Caco-2 (cell line): ENCODE results near the gene YIF1B. TPM values are rescaled to one million over a fixed set of nuclear protein-coding genes. Genes with fewer than 3 reads are reported as not detected.
A peak's percentile ranks its signal among the peaks of the same experiment; 100 is the strongest.

ENCODE experiments used
- BruUV-seq: library from RNA; stranded (reverse); fragments of 400-500 nt; replicated peaks from 2 replicates; lab custom pipeline; 2021; lab: Mats Ljungman, UMichigan
- CTCF ChIA-PET: fragments of 300-600 bp; sonication (Branson Sonifier 250); formaldehyde crosslinking; loops from one replicate; lab custom pipeline; 2022; ENCODE audit warnings: antibody characterized with exemption; lab: Charles Lee
- POLR2A ChIA-PET: fragments of 300-600 bp; sonication (Branson Sonifier 250); formaldehyde crosslinking; loops from one replicate; lab custom pipeline; 2022; ENCODE audit warnings: antibody characterized with exemption; lab: Charles Lee
- DNase-seq, 2 experiments: peaks; one replicate each; pipeline versions ENCODE4 v3.0.0 to v3.0.0-alpha.2; 2020 to 2022
- H3K27me3 ChIP-seq: replicated peaks from 2 replicates; pipeline ENCODE4 v1.6.0; 2011; ENCODE audit warnings: low read length; ENCODE audit not compliant: control insufficient read depth, insufficient read depth
- H3K36me3 ChIP-seq: 2 replicates; pipeline ENCODE4 v1.5.1; 2011; ENCODE audit warnings: low read length; ENCODE audit not compliant: control insufficient read depth, insufficient read depth
- H3K4me1 ChIP-seq: fragments of 250-450 bp; sonication (Bioruptor Pico); 2 replicates; pipeline ENCODE4 v1.5.1; 2020; ENCODE audit warnings: mild to moderate bottlenecking
- H3K4me3 ChIP-seq: 2 replicates; pipeline ENCODE4 v1.5.1; 2011; ENCODE audit warnings: low read depth, mild to moderate bottlenecking, control low read depth, low read length
- H3K9me3 ChIP-seq: fragments of 250-450 bp; sonication (Bioruptor Pico); 2 replicates; pipeline ENCODE4 v1.5.1; 2020; ENCODE audit warnings: mild to moderate bottlenecking, moderate library complexity
- H3K27ac Mint-ChIP-seq: one replicate; pipeline ENCODE4 v1.8.0; 2022; ENCODE audit warnings: mixed read lengths; ENCODE audit not compliant: unreplicated experiment
- H3K27me3 Mint-ChIP-seq: one replicate; pipeline ENCODE4 v1.8.0; 2022; ENCODE audit warnings: mixed read lengths; ENCODE audit not compliant: insufficient read depth, unreplicated experiment
- H3K36me3 Mint-ChIP-seq: one replicate; pipeline ENCODE4 v1.8.0; 2022; ENCODE audit warnings: mild to moderate bottlenecking, mixed read lengths; ENCODE audit not compliant: insufficient read depth, unreplicated experiment
- H3K4me1 Mint-ChIP-seq: one replicate; pipeline ENCODE4 v1.8.0; 2022; ENCODE audit warnings: low read depth, mixed read lengths; ENCODE audit not compliant: unreplicated experiment
- H3K4me3 Mint-ChIP-seq: one replicate; pipeline ENCODE4 v1.8.0; 2022; ENCODE audit warnings: mild to moderate bottlenecking, moderate library complexity, mixed read lengths; ENCODE audit not compliant: unreplicated experiment
- H3K9me3 Mint-ChIP-seq: one replicate; pipeline ENCODE4 v1.8.0; 2022; ENCODE audit warnings: mixed read lengths; ENCODE audit not compliant: unreplicated experiment
- intact Hi-C: fragments of 100-400 bp; cut with micrococcal nuclease; formaldehyde crosslinking; loops from one replicate; pipeline ENCODE4 v1.10.0; 2022; ENCODE audit not compliant: unreplicated experiment
- total RNA-seq: library from RNA; stranded (reverse); gene quantifications from 2 replicates; pipeline ENCODE4 v1.2.3, GENCODE V29; 2022
- TF ChIP-seq, protein P1 (sequence below), 2 experiments: fragments of 200-600 bp in 1 of 2; IDR thresholded peaks; 1 replicate in 1 of 2; 2 replicates in 1 of 2; pipeline versions ENCODE4 v1.5.1 to v1.8.0; 2011 to 2022; ENCODE audit warnings: antibody characterized with exemption in 1 of 2, control low read depth in 1 of 2, inconsistent platforms in 1 of 2, low read depth in 1 of 2, low read length in 1 of 2, mild to moderate bottlenecking in 1 of 2, moderate library complexity in 1 of 2; ENCODE audit not compliant: insufficient read depth in 1 of 2, severe bottlenecking in 1 of 2, unreplicated experiment in 1 of 2

YIF1B gene
- total RNA-seq, 1 experiment from 2014 or later, result 66.7 TPM

DNA sequence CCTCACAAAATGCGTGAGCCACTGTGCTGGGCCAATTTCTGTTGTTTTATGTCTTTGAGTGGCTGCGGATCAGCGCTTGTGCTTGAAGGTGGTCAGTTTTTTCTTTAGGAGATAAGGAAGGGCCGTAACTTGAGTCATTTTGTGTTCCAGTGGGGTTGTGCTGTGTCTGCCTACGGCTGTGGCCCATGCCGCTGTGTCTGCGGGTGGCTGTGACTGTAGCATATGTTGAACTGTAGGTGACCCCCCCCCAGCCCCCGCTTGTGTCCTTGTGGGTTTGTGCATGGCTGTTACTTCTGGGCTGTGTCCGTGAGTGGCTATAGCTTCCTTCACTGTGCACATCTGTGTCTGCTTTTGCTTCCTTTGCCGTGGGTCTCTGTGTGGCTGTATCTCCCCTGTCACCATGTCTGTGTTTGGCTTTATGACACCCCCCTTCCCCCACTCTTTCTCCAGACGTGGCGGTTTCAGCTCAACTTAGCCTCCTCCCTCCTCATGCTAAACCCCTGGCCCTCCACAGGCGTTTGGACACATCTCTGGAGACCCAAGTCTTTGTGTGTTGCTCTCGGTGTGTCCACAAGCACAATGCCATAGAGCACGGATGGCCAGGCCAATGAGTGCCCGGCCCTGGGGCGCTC, 60.2 kb downstream of the YIF1B start:
- Histone ChIP-seq H3K4me3 (peak overlapping the region; percentile 49), H3K36me3 (no peaks in the 10 kb centered on the region), H3K9me3 (no peaks in the 10 kb centered on the region), H3K4me1 (peaks cover 44% of the 10 kb centered on the region), H3K27me3 (no peaks in the 10 kb centered on the region)
- H3K36me3 Mint-ChIP-seq, result peaks cover 3% of the 10 kb centered on the region
- POLR2A ChIA-PET, result interaction anchor here (2.1 kb wide), 1 partner anchor 8 kb away, joined by 7 read pairs; the partner anchor contains the start of gene SPINT2
- CTCF ChIA-PET, result interaction anchor here (0.8 to 2.0 kb wide), 3 partner anchors 9 to 49 kb away, joined by 3 to 4 read pairs (median 4); no protein-coding TSS in a partner anchor
- no peak for DNase-seq
- H3K27ac Mint-ChIP-seq, result peak overlapping the region; percentile 43
- intact Hi-C loops, result no loop called here
- TF ChIP-seq, protein P1, sequence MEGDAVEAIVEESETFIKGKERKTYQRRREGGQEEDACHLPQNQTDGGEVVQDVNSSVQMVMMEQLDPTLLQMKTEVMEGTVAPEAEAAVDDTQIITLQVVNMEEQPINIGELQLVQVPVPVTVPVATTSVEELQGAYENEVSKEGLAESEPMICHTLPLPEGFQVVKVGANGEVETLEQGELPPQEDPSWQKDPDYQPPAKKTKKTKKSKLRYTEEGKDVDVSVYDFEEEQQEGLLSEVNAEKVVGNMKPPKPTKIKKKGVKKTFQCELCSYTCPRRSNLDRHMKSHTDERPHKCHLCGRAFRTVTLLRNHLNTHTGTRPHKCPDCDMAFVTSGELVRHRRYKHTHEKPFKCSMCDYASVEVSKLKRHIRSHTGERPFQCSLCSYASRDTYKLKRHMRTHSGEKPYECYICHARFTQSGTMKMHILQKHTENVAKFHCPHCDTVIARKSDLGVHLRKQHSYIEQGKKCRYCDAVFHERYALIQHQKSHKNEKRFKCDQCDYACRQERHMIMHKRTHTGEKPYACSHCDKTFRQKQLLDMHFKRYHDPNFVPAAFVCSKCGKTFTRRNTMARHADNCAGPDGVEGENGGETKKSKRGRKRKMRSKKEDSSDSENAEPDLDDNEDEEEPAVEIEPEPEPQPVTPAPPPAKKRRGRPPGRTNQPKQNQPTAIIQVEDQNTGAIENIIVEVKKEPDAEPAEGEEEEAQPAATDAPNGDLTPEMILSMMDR (IDR thresholded peaks at IDR 0.05; ENCODE audit: insufficient read depth in 1 of 2, low read depth in 1 of 2, low read length in 1 of 2, severe bottlenecking in 1 of 2, unreplicated experiment in 1 of 2), result no peak
- no peaks in the 10 kb centered on the region for H3K27me3 Mint-ChIP-seq
- H3K4me1 Mint-ChIP-seq, result peaks cover 25% of the 10 kb centered on the region
- peak overlapping the region; percentile 53 for H3K4me3 Mint-ChIP-seq
- BruUV-seq, result TSS peak; percentile 27
- no peaks in the 10 kb centered on the region for H3K9me3 Mint-ChIP-seq

DNA sequence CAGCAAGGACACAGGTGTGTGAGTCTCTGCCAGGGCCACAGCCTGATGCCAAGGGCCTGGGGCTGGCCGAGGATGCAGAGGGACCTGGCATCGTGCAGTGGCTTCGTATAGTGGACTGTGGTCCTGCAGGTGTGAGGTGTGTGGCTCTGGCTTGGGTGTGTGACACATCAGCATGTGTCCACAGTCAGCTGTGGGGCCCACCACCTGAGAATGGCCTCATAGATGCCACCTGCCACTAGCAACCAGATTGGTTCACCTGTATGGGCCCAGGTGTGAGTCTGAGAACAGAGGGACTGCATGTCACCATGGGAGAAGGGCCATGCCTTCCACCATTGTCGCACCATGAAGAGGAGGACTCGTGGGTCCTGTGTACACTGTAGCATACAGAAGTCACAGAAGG, 62.0 kb downstream of the YIF1B start:
- ChIA-PET POLR2A (no interaction called here), CTCF (no interaction called here)
- TF ChIP-seq, protein P1 (IDR thresholded peaks at IDR 0.05; ENCODE audit: insufficient read depth in 1 of 2, low read depth in 1 of 2, low read length in 1 of 2, severe bottlenecking in 1 of 2, unreplicated experiment in 1 of 2), result no peak
- no peaks in the 10 kb centered on the region for H3K9me3 Mint-ChIP-seq
- no peaks in the 10 kb centered on the region for H3K27me3 Mint-ChIP-seq
- Histone ChIP-seq H3K9me3 (no peaks in the 10 kb centered on the region), H3K27me3 (no peaks in the 10 kb centered on the region), H3K4me3 (no peak overlapping the region), H3K36me3 (no peaks in the 10 kb centered on the region), H3K4me1 (peaks cover 48% of the 10 kb centered on the region)
- DNase-seq, result no peak
- intact Hi-C loops, result no loop called here
- H3K36me3 Mint-ChIP-seq, result peaks cover 6% of the 10 kb centered on the region
- H3K27ac Mint-ChIP-seq, result peak overlapping the region; percentile 66
- H3K4me1 Mint-ChIP-seq, result peaks cover 28% of the 10 kb centered on the region
- H3K4me3 Mint-ChIP-seq, result no peak overlapping the region
- BruUV-seq, result no TSS peak

Other genes with a start within 250 kb of the YIF1B start
- 3.6 and 5.0 TPM in 2 replicates for gene DPF1, start 91.7 kb downstream of the YIF1B start, total RNA-seq
- gene PPP1R14A, start 59.6 kb downstream of the YIF1B start, total RNA-seq, result 11.1 and 13.8 TPM in 2 replicates
- 728 and 748 TPM in 2 replicates for gene SPINT2, start 51.4 kb downstream of the YIF1B start, total RNA-seq
- 12.7 and 18.6 TPM in 2 replicates for gene C19orf33, start 11.7 kb downstream of the YIF1B start, total RNA-seq
- 6.1 and 7.8 TPM in 2 replicates for gene KCNK6, start 3.9 kb upstream of the YIF1B start, total RNA-seq
- gene CATSPERG, start 19.9 kb upstream of the YIF1B start, total RNA-seq, result 12.4 and 14.0 TPM in 2 replicates
- 264 and 274 TPM in 2 replicates for gene PSMD8, start 58.6 kb upstream of the YIF1B start, total RNA-seq
- 0.79 TPM in 1 of 2 replicates, not detected in the other for gene GGN, start 72.1 kb upstream of the YIF1B start, total RNA-seq
- gene SPRED3, start 72.8 kb upstream of the YIF1B start, total RNA-seq, result 2.9 and 3.5 TPM in 2 replicates
- 17.3 and 19.7 TPM in 2 replicates for gene FAM98C, start 87.1 kb upstream of the YIF1B start, total RNA-seq
- gene RASGRP4, start 110.3 kb upstream of the YIF1B start, total RNA-seq, result not detected in 2 replicates
- 5.6 and 5.9 TPM in 2 replicates for gene RYR1, start 117.7 kb upstream of the YIF1B start, total RNA-seq